Measurements from ENCODE around the gene ACD.

DNA sequence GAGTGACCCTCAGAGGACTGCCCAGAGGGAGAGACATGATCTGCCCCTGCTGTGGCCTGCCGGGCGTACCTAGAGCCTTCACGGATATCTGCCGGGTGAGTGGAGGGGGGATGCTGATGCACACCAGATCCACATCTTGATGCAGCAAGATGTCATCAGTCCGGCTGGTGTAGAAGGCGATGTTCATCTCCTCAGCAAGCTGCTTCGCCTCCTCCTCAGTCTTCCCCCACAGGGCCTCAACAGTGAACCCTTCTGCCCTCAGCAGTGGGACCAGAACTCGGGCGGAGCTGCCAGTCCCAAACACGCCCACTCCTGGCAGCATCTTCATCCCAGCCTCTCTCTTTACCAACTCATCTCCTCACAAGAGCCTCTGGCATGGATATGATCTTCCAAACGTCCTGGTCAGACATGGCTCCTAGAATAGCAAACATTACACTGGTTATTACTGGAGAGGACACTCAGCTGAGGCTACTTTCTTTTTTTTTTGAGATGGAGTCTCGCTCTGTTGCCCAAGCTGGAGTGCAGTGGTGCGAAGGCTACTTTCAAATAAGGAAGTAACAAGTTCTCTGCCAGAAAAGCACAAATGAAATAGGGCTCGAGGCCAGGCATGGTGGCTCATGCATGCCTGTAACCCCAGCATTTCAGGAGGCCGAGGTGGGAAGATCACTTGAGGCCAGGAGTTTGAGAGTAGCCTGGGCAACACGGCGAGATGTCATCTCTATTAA, 25.5 kb upstream of the ACD start:
- TF ChIP-seq, protein P1, sequence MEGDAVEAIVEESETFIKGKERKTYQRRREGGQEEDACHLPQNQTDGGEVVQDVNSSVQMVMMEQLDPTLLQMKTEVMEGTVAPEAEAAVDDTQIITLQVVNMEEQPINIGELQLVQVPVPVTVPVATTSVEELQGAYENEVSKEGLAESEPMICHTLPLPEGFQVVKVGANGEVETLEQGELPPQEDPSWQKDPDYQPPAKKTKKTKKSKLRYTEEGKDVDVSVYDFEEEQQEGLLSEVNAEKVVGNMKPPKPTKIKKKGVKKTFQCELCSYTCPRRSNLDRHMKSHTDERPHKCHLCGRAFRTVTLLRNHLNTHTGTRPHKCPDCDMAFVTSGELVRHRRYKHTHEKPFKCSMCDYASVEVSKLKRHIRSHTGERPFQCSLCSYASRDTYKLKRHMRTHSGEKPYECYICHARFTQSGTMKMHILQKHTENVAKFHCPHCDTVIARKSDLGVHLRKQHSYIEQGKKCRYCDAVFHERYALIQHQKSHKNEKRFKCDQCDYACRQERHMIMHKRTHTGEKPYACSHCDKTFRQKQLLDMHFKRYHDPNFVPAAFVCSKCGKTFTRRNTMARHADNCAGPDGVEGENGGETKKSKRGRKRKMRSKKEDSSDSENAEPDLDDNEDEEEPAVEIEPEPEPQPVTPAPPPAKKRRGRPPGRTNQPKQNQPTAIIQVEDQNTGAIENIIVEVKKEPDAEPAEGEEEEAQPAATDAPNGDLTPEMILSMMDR (IDR thresholded peaks at IDR 0.05 in 4 of 5, conservative IDR thresholded peaks at IDR 0.05 in 1 of 5), result no peak
- TF ChIP-seq POLR2A (IDR thresholded peaks at IDR 0.05), result no peak

Data from gastrocnemius medialis (tissue), 4 donors.